GM10248 (cell line): Measurements from ENCODE around the gene LRRC73.
"Not testable (repeated sequence)": the region's sequence is repeated elsewhere in the genome, so short reads cannot be mapped to it uniquely, and the experiment has no call there.

Experiments
- CTCF ChIA-PET: fragments of 300-600 bp; sonication (Branson Sonifier 250); formaldehyde crosslinking; extraction: SDS; loops from one replicate; lab custom pipeline; 2021; ENCODE audit warnings: antibody characterized with exemption; lab: Yijun Ruan, JAX
- POLR2A ChIA-PET: fragments of 350-650 bp; sonication (Branson Sonifier 250); formaldehyde crosslinking; extraction: SDS; loops from one replicate; lab custom pipeline; 2020; ENCODE audit warnings: antibody characterized with exemption; lab: Yijun Ruan, JAX
- DNase-seq: peaks from one replicate; pipeline ENCODE4 v3.0.0; 2012; ENCODE audit errors: extremely low spot score
- TF ChIP-seq, protein P1 (sequence below): IDR thresholded peaks from 2 replicates; pipeline ENCODE4 v1.5.1; 2012; ENCODE audit warnings: mild to moderate bottlenecking, low read depth; ENCODE audit errors: extremely low read depth, missing control alignments, control extremely low read depth

Gene LRRC73, protein sequence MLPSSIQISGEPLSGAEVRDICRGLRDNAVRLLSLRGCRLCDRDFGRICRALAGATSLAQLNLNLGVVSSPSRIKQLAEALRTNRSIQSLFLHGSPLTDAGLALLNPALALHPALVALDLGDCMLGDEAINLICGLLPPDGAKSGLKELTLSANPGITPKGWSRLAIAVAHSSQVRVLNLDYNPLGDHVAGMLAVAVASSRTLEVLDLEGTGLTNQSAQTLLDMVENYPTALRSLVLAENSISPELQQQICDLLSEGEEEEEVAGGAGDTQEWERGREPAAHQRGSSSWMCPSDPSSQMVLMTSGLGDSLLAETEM

GRCh38 chr6:43509984-43510826 is at the start of gene LRRC73:
TSS of gene LRRC73 (minus strand) at chr6:43510346. CDS start at chr6:43509785, 561 bp downstream.
- ChIA-PET CTCF (interaction anchor here (0.7 to 7.8 kb wide), 7 partner anchors 9 to 281 kb away, joined by 3 to 77 read pairs (median 4); partner anchors contain the start of gene DNPH1), POLR2A (interaction anchor here (0.5 to 1.1 kb wide), 3 partner anchors 9 to 285 kb away, joined by 3 to 5 read pairs (median 3); partner anchors contain the start of gene TJAP1)
- peak; percentile 86 for DNase-seq

GRCh38 chr6:43559328-43559727 is 49.2 kb upstream of the LRRC73 start:
- POLR2A ChIA-PET: no interaction called here
- TF ChIP-seq, protein P1, sequence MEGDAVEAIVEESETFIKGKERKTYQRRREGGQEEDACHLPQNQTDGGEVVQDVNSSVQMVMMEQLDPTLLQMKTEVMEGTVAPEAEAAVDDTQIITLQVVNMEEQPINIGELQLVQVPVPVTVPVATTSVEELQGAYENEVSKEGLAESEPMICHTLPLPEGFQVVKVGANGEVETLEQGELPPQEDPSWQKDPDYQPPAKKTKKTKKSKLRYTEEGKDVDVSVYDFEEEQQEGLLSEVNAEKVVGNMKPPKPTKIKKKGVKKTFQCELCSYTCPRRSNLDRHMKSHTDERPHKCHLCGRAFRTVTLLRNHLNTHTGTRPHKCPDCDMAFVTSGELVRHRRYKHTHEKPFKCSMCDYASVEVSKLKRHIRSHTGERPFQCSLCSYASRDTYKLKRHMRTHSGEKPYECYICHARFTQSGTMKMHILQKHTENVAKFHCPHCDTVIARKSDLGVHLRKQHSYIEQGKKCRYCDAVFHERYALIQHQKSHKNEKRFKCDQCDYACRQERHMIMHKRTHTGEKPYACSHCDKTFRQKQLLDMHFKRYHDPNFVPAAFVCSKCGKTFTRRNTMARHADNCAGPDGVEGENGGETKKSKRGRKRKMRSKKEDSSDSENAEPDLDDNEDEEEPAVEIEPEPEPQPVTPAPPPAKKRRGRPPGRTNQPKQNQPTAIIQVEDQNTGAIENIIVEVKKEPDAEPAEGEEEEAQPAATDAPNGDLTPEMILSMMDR: no peak
- no peak for DNase-seq
- CTCF ChIA-PET: interaction anchor here (1.2 to 1.6 kb wide), 2 partner anchors 10 to 15 kb away, joined by 3 read pairs; no protein-coding TSS in a partner anchor

More at GRCh38 chr6:43509984-43510826, at the start of gene LRRC73:
- TF ChIP-seq, protein P1: no peak

DNA sequence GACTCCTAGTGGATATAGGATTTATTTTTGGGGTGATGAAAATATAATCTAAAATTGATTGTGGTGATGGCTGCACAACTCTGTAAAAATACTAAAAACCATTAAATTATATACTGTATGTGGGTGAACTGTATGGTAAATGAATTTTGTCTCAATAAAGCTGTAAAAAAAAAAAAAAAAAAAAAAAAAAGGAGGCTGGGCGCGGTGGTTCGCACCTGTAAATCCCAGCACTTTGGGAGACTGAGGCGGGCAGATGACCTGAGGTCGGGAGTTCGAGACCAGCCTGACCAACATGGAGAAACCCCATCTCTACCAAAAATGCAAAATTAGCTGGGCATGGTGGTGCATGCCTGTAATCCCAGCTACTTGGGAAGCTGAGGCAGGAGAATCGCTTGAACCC is 47.5 kb upstream of the LRRC73 start:
- POLR2A ChIA-PET: interaction anchor here (0.6 kb wide), 1 partner anchor 63 kb away, joined by 3 read pairs; no protein-coding TSS in a partner anchor
- DNase-seq, CTCF ChIA-PET: not testable (repeated sequence)

DNA sequence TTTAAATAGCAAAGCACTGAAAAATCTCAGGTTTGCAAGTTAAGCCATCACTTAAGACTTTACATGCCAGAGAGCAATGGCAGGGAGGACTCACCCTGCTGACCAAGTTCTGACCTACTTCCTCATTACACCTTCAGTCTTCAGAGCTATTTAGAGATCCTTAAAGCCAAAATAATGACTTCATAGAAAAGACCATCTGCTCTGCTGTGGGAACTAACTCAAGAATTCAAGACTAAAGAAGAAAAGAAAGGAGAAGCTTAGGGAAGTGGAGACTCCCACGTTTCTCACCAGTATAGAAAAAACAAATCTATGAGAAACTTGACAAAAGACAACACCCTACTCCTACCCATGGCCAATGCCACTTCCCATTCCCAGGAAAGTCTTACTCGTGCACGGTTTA is 37.1 kb upstream of the LRRC73 start:
- DNase-seq: peak; percentile 26
- ChIA-PET CTCF (interaction anchor here (0.9 to 2.5 kb wide), 6 partner anchors 15 to 223 kb away, joined by 3 to 8 read pairs (median 4); partner anchors contain the start of genes POLH, VEGFA and XPO5), POLR2A (no interaction called here)
- TF ChIP-seq, protein P1: no peak

GRCh38 chr6:43544461-43544860 is 34.3 kb upstream of the LRRC73 start:
- TF ChIP-seq, protein P1: no peak
- CTCF ChIA-PET: interaction anchor here (0.6 to 1.0 kb wide), 3 partner anchors 14 to 37 kb away, joined by 3 to 4 read pairs (median 3); no protein-coding TSS in a partner anchor
- POLR2A ChIA-PET: no interaction called here
- DNase-seq: no peak

DNA sequence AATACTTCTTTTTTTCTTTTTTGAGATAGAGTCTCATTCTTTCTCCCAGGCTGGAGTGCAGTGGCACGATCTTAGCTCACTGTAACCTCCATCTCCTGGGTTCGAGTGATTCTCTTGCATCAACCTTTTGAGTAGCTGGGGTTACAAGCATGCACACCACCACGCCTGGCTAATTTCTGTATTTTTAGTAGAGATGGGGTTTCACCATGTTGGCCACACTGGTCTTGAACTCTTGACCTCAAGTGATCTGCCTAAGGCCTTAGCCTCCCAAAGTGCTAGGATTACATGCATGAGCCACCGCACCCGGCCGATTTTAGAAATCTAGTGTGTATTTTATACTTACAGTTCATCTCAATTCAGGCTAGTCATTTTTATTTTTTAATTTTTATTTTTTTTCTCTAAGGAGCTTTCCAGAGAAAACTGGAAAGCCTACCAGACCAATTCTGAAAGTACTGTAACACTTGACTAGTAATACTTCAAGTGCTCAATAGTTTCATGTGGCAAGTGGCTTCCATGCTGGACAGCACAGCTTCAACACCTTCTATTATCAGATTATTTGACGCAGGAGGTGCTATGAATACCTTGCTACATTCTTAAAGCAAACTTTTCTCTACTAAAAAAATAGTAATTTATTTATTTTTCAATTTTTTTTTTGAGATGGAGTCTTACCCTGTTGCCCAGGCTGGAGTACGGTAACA is 31.8 kb upstream of the LRRC73 start:
- DNase-seq: peak; percentile 28
- POLR2A ChIA-PET: interaction anchor here (0.6 kb wide), 1 partner anchor 368 kb away, joined by 4 read pairs; no protein-coding TSS in a partner anchor
- TF ChIP-seq, protein P1: no peak
- CTCF ChIA-PET: interaction anchor here (1.3 kb wide), 1 partner anchor 35 kb away, joined by 4 read pairs; no protein-coding TSS in a partner anchor
